ENCODE data around the gene CD244. TPM values are rescaled to one million over a fixed set of nuclear protein-coding genes. Genes with fewer than 3 reads are reported as not detected.
"Not testable (repeated sequence)": the region's sequence is repeated elsewhere in the genome, so short reads cannot be mapped to it uniquely, and the experiment has no call there.

Gene CD244
- total and polyA plus RNA-seq, 7 donors, result 0.16 to 1.8 (median 0.36) TPM; not detected in 2

DNA sequence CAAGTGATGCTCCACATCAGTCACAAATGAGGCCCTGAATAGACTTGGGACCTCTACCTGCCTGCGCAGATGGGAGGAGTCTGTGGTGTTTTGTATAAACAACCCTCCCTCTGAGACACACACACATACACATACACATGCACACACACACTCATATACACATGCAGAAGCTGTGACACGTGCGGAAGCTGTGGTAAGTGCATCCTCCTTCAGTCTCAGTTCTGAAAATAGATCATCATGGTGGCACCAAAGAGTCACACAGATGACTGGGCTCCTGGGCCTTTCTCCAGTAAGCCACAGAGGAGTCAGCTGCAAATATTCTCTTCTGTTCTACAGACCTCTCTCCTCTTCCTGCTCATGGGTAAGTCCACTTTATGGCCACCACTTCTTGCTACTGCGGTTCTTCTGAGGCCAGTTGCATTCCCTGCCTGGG is 66.7 kb downstream of the CD244 start, which contains the start of gene LY9:
LY9 (plus strand) TSS at position 224 of the 433 bp plus-strand sequence; CDS start at position 238, 14 bp downstream.
- no peak within 1 kb of the TSS for H3K4me3 ChIP-seq
- TF ChIP-seq POLR2A (IDR thresholded peaks at IDR 0.05) (no peak), POLR2AphosphoS5 (IDR thresholded peaks at IDR 0.05) (no peak), EP300 (IDR thresholded peaks at IDR 0.05) (no peak)
- TF ChIP-seq, protein P1, sequence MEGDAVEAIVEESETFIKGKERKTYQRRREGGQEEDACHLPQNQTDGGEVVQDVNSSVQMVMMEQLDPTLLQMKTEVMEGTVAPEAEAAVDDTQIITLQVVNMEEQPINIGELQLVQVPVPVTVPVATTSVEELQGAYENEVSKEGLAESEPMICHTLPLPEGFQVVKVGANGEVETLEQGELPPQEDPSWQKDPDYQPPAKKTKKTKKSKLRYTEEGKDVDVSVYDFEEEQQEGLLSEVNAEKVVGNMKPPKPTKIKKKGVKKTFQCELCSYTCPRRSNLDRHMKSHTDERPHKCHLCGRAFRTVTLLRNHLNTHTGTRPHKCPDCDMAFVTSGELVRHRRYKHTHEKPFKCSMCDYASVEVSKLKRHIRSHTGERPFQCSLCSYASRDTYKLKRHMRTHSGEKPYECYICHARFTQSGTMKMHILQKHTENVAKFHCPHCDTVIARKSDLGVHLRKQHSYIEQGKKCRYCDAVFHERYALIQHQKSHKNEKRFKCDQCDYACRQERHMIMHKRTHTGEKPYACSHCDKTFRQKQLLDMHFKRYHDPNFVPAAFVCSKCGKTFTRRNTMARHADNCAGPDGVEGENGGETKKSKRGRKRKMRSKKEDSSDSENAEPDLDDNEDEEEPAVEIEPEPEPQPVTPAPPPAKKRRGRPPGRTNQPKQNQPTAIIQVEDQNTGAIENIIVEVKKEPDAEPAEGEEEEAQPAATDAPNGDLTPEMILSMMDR (IDR thresholded peaks at IDR 0.05), result no peak
- no peak for DNase-seq
- no peaks in the 10 kb centered on the region for H3K36me3 ChIP-seq
- H3K9me3 ChIP-seq, result no peaks in the 10 kb centered on the region
- no peaks in the 10 kb centered on the region for H3K4me1 ChIP-seq
- no peaks in the 10 kb centered on the region for H3K27me3 ChIP-seq
- H3K27ac ChIP-seq, result no peak within 1 kb of the TSS
- intact Hi-C loops (cut with DNase I), result no loop called here
- 53 to 85% methylated on average over 4 of the region's 4 CpGs for WGBS, 2 donors

DNA sequence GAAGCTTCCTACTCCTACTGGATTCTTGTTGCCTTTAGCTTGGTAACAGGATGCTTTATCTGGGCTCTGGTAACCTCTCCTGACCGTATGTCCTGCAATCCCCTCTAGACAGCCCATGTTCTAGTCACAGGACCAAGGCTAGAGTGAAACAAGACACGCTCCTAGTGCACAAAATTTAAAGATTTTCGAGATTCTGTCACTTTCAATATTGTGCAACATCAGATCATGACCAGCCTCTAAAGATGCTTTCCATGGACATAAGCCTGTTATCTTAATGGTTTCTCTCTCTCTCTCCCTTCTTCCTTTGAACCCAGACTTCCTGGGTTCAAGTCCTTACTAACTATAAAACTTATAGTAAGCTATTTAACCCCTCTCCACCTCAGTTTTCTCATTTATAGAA is 68.3 kb downstream of the CD244 start:
- DNase-seq, result no peak
- Histone ChIP-seq H3K27ac (no peak overlapping the region), H3K36me3 (no peaks in the 10 kb centered on the region), H3K4me1 (no peaks in the 10 kb centered on the region), H3K4me3 (no peak overlapping the region), H3K9me3 (no peaks in the 10 kb centered on the region), H3K27me3 (no peaks in the 10 kb centered on the region)
- TF ChIP-seq EP300 (IDR thresholded peaks at IDR 0.05), result no peak
- TF ChIP-seq POLR2A (IDR thresholded peaks at IDR 0.05), result no peak
- no peak for TF ChIP-seq POLR2AphosphoS5 (IDR thresholded peaks at IDR 0.05)
- TF ChIP-seq, protein P1 (IDR thresholded peaks at IDR 0.05), result no peak
- intact Hi-C loops (cut with DNase I), result no loop called here
- 52 to 57% methylated on average over 3 of the region's 3 CpGs for WGBS, 2 donors

DNA sequence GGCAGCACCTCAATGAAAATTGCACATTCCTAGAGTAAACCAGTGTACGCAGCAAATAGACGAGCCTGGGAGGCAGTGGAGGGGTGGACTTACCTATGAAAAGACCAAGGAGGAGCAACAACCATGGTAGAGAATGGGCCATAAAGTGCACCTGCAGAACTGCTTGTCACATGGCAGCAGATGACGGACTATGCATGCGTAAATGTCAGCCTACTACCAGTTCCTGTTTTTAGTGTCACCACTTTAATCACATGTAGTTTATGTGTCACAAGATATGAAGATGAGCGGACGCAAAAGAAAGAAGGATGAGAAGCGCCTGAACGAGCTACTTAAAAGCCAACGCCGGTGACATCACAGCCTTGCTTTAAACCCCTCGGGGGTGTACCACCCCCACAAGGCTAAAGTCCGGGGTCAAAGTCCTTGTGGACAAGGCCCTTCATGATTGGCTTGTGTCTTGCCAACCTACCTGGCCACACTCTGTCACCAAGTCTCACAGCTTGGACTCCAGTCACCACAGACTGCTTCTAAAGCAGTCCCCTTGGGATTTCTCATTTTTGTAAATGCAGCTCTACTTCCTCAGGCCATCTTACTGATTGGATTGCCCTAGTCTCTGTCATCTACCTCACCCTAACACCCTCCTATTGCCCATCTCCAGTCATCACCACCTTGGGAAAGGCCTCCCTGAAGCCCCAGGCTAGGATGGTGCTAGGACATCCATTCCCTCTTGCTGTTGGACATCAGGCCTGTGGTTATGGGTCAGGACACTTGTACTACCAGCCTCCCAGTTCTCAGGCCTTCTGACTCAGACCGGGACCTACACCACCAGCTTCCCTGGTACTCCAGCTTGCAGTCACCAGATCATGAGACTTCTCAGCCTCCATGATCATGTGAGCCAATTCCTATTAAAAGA is 72.7 kb downstream of the CD244 start:
- Histone ChIP-seq H3K9me3 (no peaks in the 10 kb centered on the region), H3K36me3 (no peaks in the 10 kb centered on the region), H3K4me1 (no peaks in the 10 kb centered on the region), H3K27ac (no peak overlapping the region), H3K27me3 (no peaks in the 10 kb centered on the region), H3K4me3 (no peak overlapping the region)
- 72 to 73% methylated on average over 13 of the region's 13 CpGs for WGBS, 2 donors
- TF ChIP-seq POLR2A (IDR thresholded peaks at IDR 0.05) (no peak), POLR2AphosphoS5 (IDR thresholded peaks at IDR 0.05) (no peak), EP300 (IDR thresholded peaks at IDR 0.05) (no peak)
- TF ChIP-seq, protein P1 (IDR thresholded peaks at IDR 0.05), result no peak
- no peak for DNase-seq
- intact Hi-C loops (cut with DNase I), result no loop called here

DNA sequence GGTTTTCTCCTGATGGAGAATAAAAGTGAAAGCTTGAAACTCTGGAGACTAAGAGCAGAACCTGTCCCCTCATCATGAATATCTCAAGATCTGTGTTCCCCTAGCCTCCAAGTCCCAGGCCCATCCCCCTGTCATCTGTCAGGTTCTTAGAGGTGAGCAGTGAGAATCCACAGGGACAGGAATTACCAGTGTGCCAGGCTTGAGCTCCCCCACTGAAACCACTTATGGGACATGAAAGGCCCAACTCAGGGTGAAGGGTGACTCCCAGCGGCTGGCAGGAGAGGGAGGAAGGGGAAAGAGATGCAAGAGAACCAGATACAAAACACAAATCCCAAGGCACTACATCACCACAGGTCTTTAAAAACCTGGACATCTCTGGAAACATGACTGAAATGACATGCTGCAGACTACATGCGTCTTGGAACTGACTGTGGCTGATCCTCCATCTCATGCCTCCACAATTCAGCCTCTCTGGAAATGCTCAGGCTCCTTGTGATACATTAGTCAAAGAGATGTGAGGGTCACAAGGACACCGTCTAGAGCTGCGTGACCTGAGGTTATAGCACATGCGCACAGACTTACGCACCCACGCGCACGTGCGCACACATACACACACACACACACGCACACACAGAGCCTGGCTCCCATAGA is 73.5 kb downstream of the CD244 start:
- Histone ChIP-seq H3K4me1 (no peaks in the 10 kb centered on the region), H3K27ac (no peak overlapping the region), H3K27me3 (no peaks in the 10 kb centered on the region), H3K36me3 (no peaks in the 10 kb centered on the region), H3K4me3 (no peak overlapping the region), H3K9me3 (no peaks in the 10 kb centered on the region)
- intact Hi-C loops (cut with DNase I), result no loop called here
- no peak for DNase-seq
- TF ChIP-seq, protein P1 (IDR thresholded peaks at IDR 0.05), result no peak
- TF ChIP-seq POLR2AphosphoS5 (IDR thresholded peaks at IDR 0.05) (no peak), POLR2A (IDR thresholded peaks at IDR 0.05) (no peak), EP300 (IDR thresholded peaks at IDR 0.05) (no peak)
- WGBS, 2 donors, result 95 to 96% methylated on average over 11 of the region's 11 CpGs

DNA sequence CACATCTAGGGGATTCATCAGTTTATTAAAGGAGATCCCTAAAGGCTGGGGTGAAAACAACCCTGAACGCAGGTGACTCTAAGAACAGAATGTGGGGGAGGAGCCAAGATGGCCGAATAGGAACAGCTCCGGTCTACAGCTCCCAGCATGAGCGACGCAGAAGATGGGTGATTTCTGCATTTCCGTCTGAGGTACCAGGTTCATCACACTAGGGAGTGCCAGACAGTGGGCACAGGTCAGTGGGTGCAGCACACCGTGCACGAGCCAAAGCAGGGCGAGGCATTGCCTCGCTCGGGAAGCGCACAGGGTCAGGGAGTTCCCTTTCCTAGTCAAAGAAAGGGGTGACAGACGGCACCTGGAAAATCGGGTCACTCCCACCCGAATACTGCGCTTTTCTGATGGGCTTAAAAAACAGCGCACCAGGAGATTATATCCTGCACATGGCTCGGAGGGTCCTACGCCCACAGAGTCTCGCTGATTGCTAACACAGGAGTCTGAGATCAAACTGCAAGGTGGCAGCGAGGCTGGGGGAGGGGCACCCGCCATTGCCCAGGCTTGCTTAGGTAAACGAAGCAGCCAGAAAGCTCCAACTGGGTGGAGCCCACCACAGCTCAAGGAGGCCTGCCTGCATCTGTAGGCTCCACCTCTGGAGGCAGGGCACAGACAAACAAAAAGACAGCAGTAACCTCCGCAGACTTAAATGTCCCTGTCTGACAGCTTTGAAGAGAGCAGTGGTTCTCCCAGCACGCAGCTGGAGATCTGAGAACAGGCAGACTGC is 79.5 kb downstream of the CD244 start:
- H3K27me3 ChIP-seq; H3K27ac ChIP-seq; H3K9me3 ChIP-seq; H3K36me3 ChIP-seq; H3K4me1 ChIP-seq; intact Hi-C loops (cut with DNase I); DNase-seq; H3K4me3 ChIP-seq: not testable (repeated sequence)
- 36 to 73% methylated on average over 23 to 24 of the region's 25 CpGs for WGBS, 2 donors
